Measurements from ENCODE around the gene DCTN4. TPM values are rescaled to one million over a fixed set of nuclear protein-coding genes. Genes with fewer than 3 reads are reported as not detected.

DCTN4 gene
- total RNA-seq, 1 donor: 66.2 TPM

GRCh38 chr5:150662731-150663516 is 95.9 kb downstream of the DCTN4 start:
- peak; percentile 67 for DNase-seq (ENCODE audit: insufficient read length, low spot score, missing footprints)
- Histone ChIP-seq H3K79me2 (ENCODE audit: insufficient read depth, low read length) (no peaks in the 10 kb centered on the region), H2AFZ (ENCODE audit: low read length) (no peak overlapping the region), H3K9me3 (ENCODE audit: low read depth, low read length) (no peaks in the 10 kb centered on the region), H3K4me3 (ENCODE audit: insufficient read depth, low read length) (no peak overlapping the region), H3K27me3 (ENCODE audit: insufficient read depth, low read length) (peaks cover 13% of the 10 kb centered on the region), H3K27ac (ENCODE audit: low read depth, low read length) (no peak overlapping the region), H3K4me2 (ENCODE audit: insufficient read depth, low read length) (no peak overlapping the region), H3K4me1 (ENCODE audit: insufficient read depth, low read length) (no peaks in the 10 kb centered on the region), H3K36me3 (ENCODE audit: insufficient read depth, low read length) (no peaks in the 10 kb centered on the region), H4K20me1 (ENCODE audit: insufficient read depth, low read length) (no peaks in the 10 kb centered on the region)
- TF ChIP-seq CTCF (IDR thresholded peaks at IDR 0.05; ENCODE audit: extremely low read depth, low read depth, low read length): no peak

GRCh38 chr5:150661821-150662596 is 96.8 kb downstream of the DCTN4 start:
- Histone ChIP-seq H3K9me3 (ENCODE audit: low read depth, low read length) (no peaks in the 10 kb centered on the region), H3K4me3 (ENCODE audit: insufficient read depth, low read length) (no peak overlapping the region), H3K27me3 (ENCODE audit: insufficient read depth, low read length) (peaks cover 13% of the 10 kb centered on the region), H3K79me2 (ENCODE audit: insufficient read depth, low read length) (no peaks in the 10 kb centered on the region), H4K20me1 (ENCODE audit: insufficient read depth, low read length) (no peaks in the 10 kb centered on the region), H2AFZ (ENCODE audit: low read length) (no peak overlapping the region), H3K4me1 (ENCODE audit: insufficient read depth, low read length) (no peaks in the 10 kb centered on the region), H3K27ac (ENCODE audit: low read depth, low read length) (no peak overlapping the region), H3K4me2 (ENCODE audit: insufficient read depth, low read length) (no peak overlapping the region), H3K36me3 (ENCODE audit: insufficient read depth, low read length) (no peaks in the 10 kb centered on the region)
- DNase-seq (ENCODE audit: insufficient read length, low spot score, missing footprints): peak; percentile 60
- TF ChIP-seq CTCF (IDR thresholded peaks at IDR 0.05; ENCODE audit: extremely low read depth, low read depth, low read length): no peak

GRCh38 chr5:150661086-150661485 is 97.7 kb downstream of the DCTN4 start, which contains the start of gene MYOZ3:
TSS of gene MYOZ3 (plus strand) at chr5:150661251. CDS start at chr5:150662942, 1,691 bp downstream.
- no peak within 1 kb of the TSS for H2AFZ ChIP-seq (ENCODE audit: low read length)
- H3K27ac ChIP-seq (ENCODE audit: low read depth, low read length): no peak within 1 kb of the TSS
- peak; percentile 73 for DNase-seq (ENCODE audit: insufficient read length, low spot score, missing footprints)
- H3K36me3 ChIP-seq (ENCODE audit: insufficient read depth, low read length): no peaks in the 10 kb centered on the region
- H3K9me3 ChIP-seq (ENCODE audit: low read depth, low read length): no peaks in the 10 kb centered on the region
- TF ChIP-seq CTCF (IDR thresholded peaks at IDR 0.05; ENCODE audit: extremely low read depth, low read depth, low read length): no peak
- H3K79me2 ChIP-seq (ENCODE audit: insufficient read depth, low read length): no peaks in the 10 kb centered on the region
- H3K27me3 ChIP-seq (ENCODE audit: insufficient read depth, low read length): peaks cover 13% of the 10 kb centered on the region
- peaks cover 3% of the 10 kb centered on the region for H3K4me1 ChIP-seq (ENCODE audit: insufficient read depth, low read length)
- no peak within 1 kb of the TSS for H3K4me3 ChIP-seq (ENCODE audit: insufficient read depth, low read length)
- no peak within 1 kb of the TSS for H3K4me2 ChIP-seq (ENCODE audit: insufficient read depth, low read length)
- no peaks in the 10 kb centered on the region for H4K20me1 ChIP-seq (ENCODE audit: insufficient read depth, low read length)

Data from osteoblast (primary cell).